ENCODE measurements around the gene SCFD1.
A peak's percentile ranks its signal among the peaks of the same experiment; 100 is the strongest.

Gene SCFD1

GRCh38 chr14:30771595-30771994 is 149.5 kb downstream of the SCFD1 start:
- WGBS = 85% methylated on average over 5 of the region's 5 CpGs
- Histone ChIP-seq H4K8ac (ENCODE audit: low read length) (no peak overlapping the region), H2BK12ac (ENCODE audit: low read length in 2 of 2) (no peak overlapping the region), H3K4me3 (ENCODE audit: insufficient read depth in 1 of 2, low read depth in 1 of 2, low read length in 2 of 2) (no peak overlapping the region), H3K4ac (ENCODE audit: low read depth in 1 of 2, low read length in 2 of 2) (no peak overlapping the region), H3K18ac (ENCODE audit: low read depth in 1 of 2, low read length in 2 of 2) (no peak overlapping the region), H3K27me3 (ENCODE audit: control insufficient read depth in 1 of 2, insufficient read depth in 1 of 2, low read length in 2 of 2) (peaks cover 32 to 36% of the 10 kb centered on the region in 2 experiments), H3K27ac (ENCODE audit: low read length, poor library complexity, severe bottlenecking) (no peak overlapping the region), H3K79me1 (replicated peaks; ENCODE audit: low read length, poor library complexity, severe bottlenecking) (no peaks in the 10 kb centered on the region), H2AFZ (ENCODE audit: low read depth, low read length) (no peak overlapping the region), H3K4me2 (ENCODE audit: low read length, poor library complexity, severe bottlenecking) (no peak overlapping the region), H3K9me3 (ENCODE audit: control insufficient read depth, low read length) (peaks cover 14% of the 10 kb centered on the region), H2BK15ac (ENCODE audit: low read depth, poor library complexity, severe bottlenecking) (no peak overlapping the region), H3K14ac (ENCODE audit: low read length in 2 of 2) (no peak overlapping the region), H4K91ac (ENCODE audit: low read length) (no peak overlapping the region), H3K23ac (ENCODE audit: low read length in 2 of 2) (no peak overlapping the region), H2BK5ac (ENCODE audit: low read depth, low read length, poor library complexity, severe bottlenecking) (no peak overlapping the region), H2AK5ac (ENCODE audit: low read length, severe bottlenecking) (no peak overlapping the region), H3K36me3 (ENCODE audit: control insufficient read depth in 1 of 2, insufficient read depth in 2 of 2, low read depth in 1 of 2, low read length in 2 of 2) (no peaks in the 10 kb centered on the region), H3K9ac (ENCODE audit: low read length) (no peak overlapping the region), H2BK120ac (ENCODE audit: low read depth, low read length) (no peak overlapping the region), H3K4me1 (ENCODE audit: control insufficient read depth, insufficient read depth, low read depth, low read length) (no peaks in the 10 kb centered on the region)
- no peak for DNase-seq

GRCh38 chr14:30779210-30779609 is 157.1 kb downstream of the SCFD1 start:
- peak; percentile 50 for DNase-seq
- Histone ChIP-seq H3K18ac (ENCODE audit: low read depth in 1 of 2, low read length in 2 of 2) (no peak overlapping the region), H2BK12ac (ENCODE audit: low read length in 2 of 2) (no peak overlapping the region)

More at GRCh38 chr14:30779210-30779609, 157.1 kb downstream of the SCFD1 start:
- no peak overlapping the region for H3K27ac ChIP-seq (ENCODE audit: low read length, poor library complexity, severe bottlenecking)
- no peak overlapping the region for H3K4me2 ChIP-seq (ENCODE audit: low read length, poor library complexity, severe bottlenecking)
- H3K27me3 ChIP-seq (ENCODE audit: control insufficient read depth in 1 of 2, insufficient read depth in 1 of 2, low read length in 2 of 2) = peaks cover 0 to 10% of the 10 kb centered on the region in 2 experiments
- no peaks in the 10 kb centered on the region for H3K9me3 ChIP-seq (ENCODE audit: control insufficient read depth, low read length)
- no peaks in the 10 kb centered on the region for H3K36me3 ChIP-seq (ENCODE audit: control insufficient read depth in 1 of 2, insufficient read depth in 2 of 2, low read depth in 1 of 2, low read length in 2 of 2)
- no peak overlapping the region for H3K23ac ChIP-seq (ENCODE audit: low read length in 2 of 2)
- no peak overlapping the region for H4K8ac ChIP-seq (ENCODE audit: low read length)
- no peaks in the 10 kb centered on the region for H3K79me1 ChIP-seq (replicated peaks; ENCODE audit: low read length, poor library complexity, severe bottlenecking)
- no peak overlapping the region for H2BK120ac ChIP-seq (ENCODE audit: low read depth, low read length)
- H3K9ac ChIP-seq (ENCODE audit: low read length) = no peak overlapping the region
- H3K4ac ChIP-seq (ENCODE audit: low read depth in 1 of 2, low read length in 2 of 2) = no peak overlapping the region
- H2AFZ ChIP-seq (ENCODE audit: low read depth, low read length) = no peak overlapping the region
- no peak overlapping the region for H3K4me3 ChIP-seq (ENCODE audit: insufficient read depth in 1 of 2, low read depth in 1 of 2, low read length in 2 of 2)
- H4K91ac ChIP-seq (ENCODE audit: low read length) = no peak overlapping the region
- no peak overlapping the region for H3K14ac ChIP-seq (ENCODE audit: low read length in 2 of 2)
- no peak overlapping the region for H2BK15ac ChIP-seq (ENCODE audit: low read depth, poor library complexity, severe bottlenecking)
- H3K4me1 ChIP-seq (ENCODE audit: control insufficient read depth, insufficient read depth, low read depth, low read length) = no peaks in the 10 kb centered on the region
- H2AK5ac ChIP-seq (ENCODE audit: low read length, severe bottlenecking) = no peak overlapping the region
- no peak overlapping the region for H2BK5ac ChIP-seq (ENCODE audit: low read depth, low read length, poor library complexity, severe bottlenecking)
